Neutrophil (primary cell): ENCODE results near the gene NUTM2G.
"Not testable (repeated sequence)": the region's sequence is repeated elsewhere in the genome, so short reads cannot be mapped to it uniquely, and the experiment has no call there.

Experiments used
- H3K27ac ChIP-seq: fragments of 200-600 bp; sonication (generic); 2 replicates; pipeline ENCODE4 v1.5.1; 2016; ENCODE audit warnings: mild to moderate bottlenecking, moderate library complexity
- H3K27me3 ChIP-seq: fragments of 200-600 bp; sonication (generic); 2 replicates; pipeline ENCODE4 v1.6.0; 2016; ENCODE audit warnings: mild to moderate bottlenecking
- H3K36me3 ChIP-seq: fragments of 200-600 bp; sonication (generic); 2 replicates; pipeline ENCODE4 v1.5.1; 2017
- H3K4me1 ChIP-seq, 2 experiments: fragments of 200-600 bp in 1 of 2; sonication (generic) in 1 of 2; 1 replicate in 1 of 2; 2 replicates in 1 of 2; pipeline versions ENCODE4 v1.5.1 to v1.6.1; 2013 to 2016; ENCODE audit warnings: low read depth in 1 of 2, low read length in 1 of 2, mild to moderate bottlenecking in 1 of 2, moderate library complexity in 1 of 2; ENCODE audit not compliant: control insufficient read depth in 1 of 2, insufficient read depth in 1 of 2
- H3K4me3 ChIP-seq, 2 experiments: fragments of 200-600 bp in 1 of 2; sonication (generic) in 1 of 2; 1 replicate in 1 of 2; 2 replicates in 1 of 2; pipeline ENCODE4 v1.5.1; 2013 to 2016; ENCODE audit warnings: low read depth in 1 of 2, low read length in 1 of 2, mild to moderate bottlenecking in 1 of 2, moderate library complexity in 1 of 2
- H3K9me3 ChIP-seq: fragments of 200-600 bp; sonication (generic); 2 replicates; pipeline ENCODE4 v1.5.1; 2016
- TF ChIP-seq, protein P1 (sequence below): fragments of 200-600 bp; sonication (generic); IDR thresholded peaks from 2 replicates; pipeline ENCODE4 v1.5.1; 2016; ENCODE audit warnings: antibody characterized with exemption

NUTM2G gene, protein sequence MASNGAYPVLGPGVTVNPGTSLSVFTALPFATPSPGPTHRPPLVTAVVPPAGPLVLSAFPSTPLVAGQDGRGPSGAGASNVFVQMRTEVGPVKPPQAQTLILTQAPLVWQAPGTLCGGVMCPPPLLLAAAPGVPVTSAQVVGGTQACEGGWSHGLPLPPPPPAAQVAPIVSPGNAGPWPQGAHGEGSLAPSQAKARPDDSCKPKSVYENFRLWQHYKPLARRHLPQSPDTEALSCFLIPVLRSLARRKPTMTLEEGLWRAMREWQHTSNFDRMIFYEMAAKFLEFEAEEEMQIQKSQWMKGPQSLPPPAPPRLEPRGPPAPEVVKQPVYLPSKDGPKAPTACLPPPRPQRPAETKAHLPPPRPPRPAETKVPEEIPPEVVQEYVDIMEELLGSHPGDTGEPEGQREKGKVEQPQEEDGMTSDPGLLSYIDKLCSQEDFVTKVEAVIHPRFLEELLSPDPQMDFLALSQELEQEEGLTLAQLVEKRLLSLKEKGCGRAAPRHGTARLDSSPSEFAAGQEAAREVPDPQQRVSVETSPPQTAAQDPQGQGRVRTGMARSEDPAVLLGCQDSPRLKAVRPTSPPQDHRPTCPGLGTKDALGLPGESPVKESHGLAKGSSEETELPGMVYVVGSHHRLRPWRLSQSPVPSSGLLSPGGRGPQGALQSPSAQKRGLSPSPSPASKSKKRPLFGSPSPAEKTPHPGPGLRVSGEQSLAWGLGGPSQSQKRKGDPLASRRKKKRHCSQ

DNA sequence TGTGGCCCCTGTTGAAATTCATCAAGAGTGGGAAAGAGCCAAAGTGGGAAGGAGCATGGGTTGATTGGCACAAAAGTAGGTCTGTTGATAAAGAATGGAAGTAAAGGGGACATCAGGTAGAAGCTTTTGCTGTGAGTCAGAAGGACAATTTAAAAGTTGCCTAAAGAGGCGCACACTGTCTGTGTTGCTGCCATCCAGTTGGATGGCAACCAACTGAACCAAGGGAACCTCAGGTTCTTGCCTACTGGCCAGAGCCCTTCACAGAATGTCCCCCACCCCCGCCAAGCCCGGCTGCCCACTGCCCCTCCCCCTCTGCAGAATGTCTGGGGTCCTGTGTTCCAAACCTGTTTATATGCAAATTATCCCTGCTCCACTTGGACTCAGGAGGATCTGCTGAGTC lies at the start of gene NUTM2G:
NUTM2G (plus strand) TSS at position 301 of the 400 bp plus-strand sequence. CDS start 182 bp downstream, outside the sequence.
- H3K27ac ChIP-seq, result peak within 1 kb of the TSS; percentile 70
- H3K9me3 ChIP-seq, H3K27me3 ChIP-seq, H3K4me3 ChIP-seq, H3K36me3 ChIP-seq, H3K4me1 ChIP-seq: not testable (repeated sequence)

GRCh38 chr9:96883922-96884321 lies 44.7 kb upstream of the NUTM2G start:
- peaks cover under 1% of the 10 kb centered on the region for H3K27me3 ChIP-seq
- no peaks in the 10 kb centered on the region for H3K9me3 ChIP-seq
- H3K27ac ChIP-seq, result peak overlapping the region; percentile 76
- H3K4me1 ChIP-seq, result peaks cover 20 to 30% of the 10 kb centered on the region in 2 experiments
- TF ChIP-seq, protein P1, sequence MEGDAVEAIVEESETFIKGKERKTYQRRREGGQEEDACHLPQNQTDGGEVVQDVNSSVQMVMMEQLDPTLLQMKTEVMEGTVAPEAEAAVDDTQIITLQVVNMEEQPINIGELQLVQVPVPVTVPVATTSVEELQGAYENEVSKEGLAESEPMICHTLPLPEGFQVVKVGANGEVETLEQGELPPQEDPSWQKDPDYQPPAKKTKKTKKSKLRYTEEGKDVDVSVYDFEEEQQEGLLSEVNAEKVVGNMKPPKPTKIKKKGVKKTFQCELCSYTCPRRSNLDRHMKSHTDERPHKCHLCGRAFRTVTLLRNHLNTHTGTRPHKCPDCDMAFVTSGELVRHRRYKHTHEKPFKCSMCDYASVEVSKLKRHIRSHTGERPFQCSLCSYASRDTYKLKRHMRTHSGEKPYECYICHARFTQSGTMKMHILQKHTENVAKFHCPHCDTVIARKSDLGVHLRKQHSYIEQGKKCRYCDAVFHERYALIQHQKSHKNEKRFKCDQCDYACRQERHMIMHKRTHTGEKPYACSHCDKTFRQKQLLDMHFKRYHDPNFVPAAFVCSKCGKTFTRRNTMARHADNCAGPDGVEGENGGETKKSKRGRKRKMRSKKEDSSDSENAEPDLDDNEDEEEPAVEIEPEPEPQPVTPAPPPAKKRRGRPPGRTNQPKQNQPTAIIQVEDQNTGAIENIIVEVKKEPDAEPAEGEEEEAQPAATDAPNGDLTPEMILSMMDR, result no peak
- H3K4me3 ChIP-seq, result no peak overlapping the region
- no peaks in the 10 kb centered on the region for H3K36me3 ChIP-seq

DNA sequence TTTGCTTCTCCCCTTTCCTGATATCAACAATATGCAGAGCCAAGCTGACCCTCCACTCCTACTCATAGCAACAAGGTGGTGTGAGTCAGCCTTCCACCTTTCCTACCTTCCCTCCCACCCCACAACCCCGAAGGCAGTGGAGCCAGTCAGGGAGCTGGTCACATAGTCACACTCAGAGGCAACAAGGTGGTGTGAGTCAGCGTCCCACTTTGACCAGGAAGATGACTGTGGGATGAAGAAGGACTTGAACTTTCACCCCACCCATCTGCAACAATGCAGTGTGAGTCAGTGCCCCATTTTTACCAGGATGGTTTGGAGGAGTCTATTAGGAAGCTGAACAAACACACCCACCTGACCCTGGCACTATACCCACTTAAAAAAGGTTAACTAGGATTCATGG lies 44.2 kb upstream of the NUTM2G start:
- H3K4me3 ChIP-seq, result no peak overlapping the region
- H3K9me3 ChIP-seq, result no peaks in the 10 kb centered on the region
- TF ChIP-seq, protein P1, result no peak
- peak overlapping the region; percentile 76 for H3K27ac ChIP-seq
- H3K4me1 ChIP-seq, result peaks cover 19 to 28% of the 10 kb centered on the region in 2 experiments
- H3K27me3 ChIP-seq, result no peaks in the 10 kb centered on the region
- H3K36me3 ChIP-seq, result no peaks in the 10 kb centered on the region

DNA sequence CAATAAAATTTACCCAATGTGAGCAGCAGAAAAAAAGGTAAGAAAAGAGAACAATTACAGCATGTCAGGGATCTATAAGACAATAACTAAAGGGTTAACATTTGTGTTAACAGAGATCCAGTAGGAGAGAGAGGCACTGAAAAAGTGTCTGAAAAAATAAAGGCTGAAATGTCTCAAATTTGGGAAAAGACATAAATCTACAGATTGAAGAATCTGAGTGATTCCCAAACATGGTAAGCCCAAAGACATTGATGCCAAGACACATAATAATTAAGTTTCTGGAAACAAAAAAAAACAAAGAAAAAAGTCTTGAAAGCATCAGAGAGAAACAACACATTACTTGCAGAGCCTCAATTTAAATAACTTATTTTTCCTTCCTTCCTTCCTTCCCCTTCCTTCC lies 43.2 kb upstream of the NUTM2G start:
- no peaks in the 10 kb centered on the region for H3K9me3 ChIP-seq
- H3K36me3 ChIP-seq, result peaks cover 7% of the 10 kb centered on the region
- no peaks in the 10 kb centered on the region for H3K27me3 ChIP-seq
- peak overlapping the region; percentile 4 for H3K27ac ChIP-seq
- peaks cover 17 to 26% of the 10 kb centered on the region in 2 experiments for H3K4me1 ChIP-seq
- no peak overlapping the region for H3K4me3 ChIP-seq
- TF ChIP-seq, protein P1, result no peak

- no peak overlapping the region for H3K4me3 ChIP-seq
- peaks cover 7% of the 10 kb centered on the region for H3K36me3 ChIP-seq
- no peaks in the 10 kb centered on the region for H3K27me3 ChIP-seq
- no peaks in the 10 kb centered on the region for H3K9me3 ChIP-seq
- no peak overlapping the region for H3K27ac ChIP-seq
- H3K4me1 ChIP-seq, result peaks cover 28 to 29% of the 10 kb centered on the region in 2 experiments
- TF ChIP-seq, protein P1, result no peak
Observed at GRCh38 chr9:96888591-96888990, 40.1 kb upstream of the NUTM2G start.

DNA sequence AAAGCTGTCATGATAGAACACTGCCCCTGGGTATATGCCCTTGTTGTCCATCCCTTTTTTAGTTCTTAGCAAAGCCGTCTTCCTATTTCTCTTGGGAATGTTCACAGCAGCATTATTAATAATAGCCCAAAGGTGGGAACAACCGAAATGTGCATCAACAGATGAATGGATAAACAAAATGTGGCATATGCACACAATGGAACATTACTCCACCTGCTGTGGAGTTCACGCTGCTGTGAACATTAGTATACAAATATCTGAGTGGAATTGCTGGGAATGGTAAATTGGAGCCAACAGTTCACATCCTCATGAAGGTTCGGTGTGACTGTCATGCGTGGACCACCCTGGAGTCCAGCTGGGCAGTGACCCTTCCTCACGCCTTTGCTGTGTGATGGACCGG lies 36.5 kb upstream of the NUTM2G start:
- H3K36me3 ChIP-seq, result peaks cover 7% of the 10 kb centered on the region
- no peaks in the 10 kb centered on the region for H3K27me3 ChIP-seq
- no peak overlapping the region for H3K27ac ChIP-seq
- H3K4me1 ChIP-seq, result peaks cover 27 to 28% of the 10 kb centered on the region in 2 experiments
- TF ChIP-seq, protein P1, result no peak
- H3K4me3 ChIP-seq, result no peak overlapping the region
- H3K9me3 ChIP-seq, result no peaks in the 10 kb centered on the region

DNA sequence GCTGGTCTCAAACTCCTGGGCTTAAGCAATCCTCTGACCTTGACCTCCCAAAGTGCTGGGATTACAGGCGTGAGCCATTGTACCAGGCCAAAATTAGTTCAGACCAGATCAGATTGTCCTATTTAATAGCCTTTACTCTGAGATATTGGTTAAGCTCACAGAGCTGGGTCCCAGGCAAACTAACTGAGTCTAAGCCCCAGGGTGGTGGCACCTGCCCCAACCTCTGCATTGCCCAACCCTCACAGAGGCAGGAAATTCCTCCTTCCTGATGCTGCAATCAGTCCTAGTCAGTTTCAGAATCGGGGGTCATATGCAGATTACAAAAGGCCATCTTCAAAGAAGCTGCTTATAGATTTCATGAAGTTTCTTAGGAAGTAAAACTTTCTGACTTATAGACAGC lies 28.6 kb upstream of the NUTM2G start:
- H3K4me3 ChIP-seq, H3K27me3 ChIP-seq, H3K9me3 ChIP-seq, H3K36me3 ChIP-seq: not testable (repeated sequence)
- peaks cover 47 to 60% of the 10 kb centered on the region in 2 experiments for H3K4me1 ChIP-seq
- peak overlapping the region; percentile 78 for H3K27ac ChIP-seq

DNA sequence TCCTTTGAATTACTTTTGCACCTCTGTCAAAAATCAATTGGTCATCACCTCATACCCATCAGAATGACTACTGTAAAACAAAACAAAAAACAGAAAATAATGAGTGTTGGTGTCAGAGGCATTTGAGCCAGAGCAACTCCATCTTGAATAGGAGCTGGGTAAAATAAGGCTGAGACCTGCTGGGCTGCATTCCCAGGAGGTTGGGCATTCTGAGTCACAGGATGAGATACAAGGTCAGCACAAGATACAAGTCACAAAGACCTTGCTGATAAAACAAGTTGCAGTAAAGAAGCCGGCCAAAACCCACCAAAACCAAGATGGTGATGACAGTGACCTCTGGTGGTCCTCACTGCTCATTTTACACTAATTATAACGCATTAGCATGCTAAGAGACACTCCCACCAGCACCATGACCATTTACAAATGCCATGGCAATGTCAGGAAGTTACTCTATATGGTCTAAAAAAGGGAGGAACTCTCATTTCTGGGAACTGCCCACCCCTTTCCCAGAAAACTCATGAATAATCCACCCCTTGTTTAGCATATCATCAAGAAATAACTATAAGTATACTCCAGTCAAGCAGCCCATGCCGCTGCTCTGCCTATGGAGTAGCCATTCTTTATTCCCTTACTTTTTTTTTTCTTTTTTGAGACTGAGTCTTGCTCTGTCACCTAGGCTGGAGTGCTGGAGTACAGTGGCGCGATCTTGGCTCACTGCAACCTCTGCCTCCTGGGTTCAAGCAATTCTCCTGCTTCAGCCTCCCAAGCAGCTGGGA lies 23.5 kb upstream of the NUTM2G start:
- not testable (repeated sequence) for H3K4me3 ChIP-seq, H3K36me3 ChIP-seq, H3K9me3 ChIP-seq, H3K27me3 ChIP-seq
- Histone ChIP-seq H3K27ac (peak overlapping the region; percentile 41), H3K4me1 (peaks cover 20 to 28% of the 10 kb centered on the region in 2 experiments)
